Stimulated activated CD8-positive, alpha-beta memory T cell treated with anti-CD3 and anti-CD28 coated beads, Interleukin-15, amount 100 ng/mL, for 48 hours (primary cell): Measurements from ENCODE around the gene SIK1.
"Not testable (repeated sequence)": the region's sequence is repeated elsewhere in the genome, so short reads cannot be mapped to it uniquely, and the experiment has no call there.

Source experiments
- DNase-seq, 2 donors: peaks; one replicate each; pipeline ENCODE4 v3.0.0-alpha.2; 2020; ENCODE audit warnings: low read depth in 2 of 2

SIK1 gene

DNA sequence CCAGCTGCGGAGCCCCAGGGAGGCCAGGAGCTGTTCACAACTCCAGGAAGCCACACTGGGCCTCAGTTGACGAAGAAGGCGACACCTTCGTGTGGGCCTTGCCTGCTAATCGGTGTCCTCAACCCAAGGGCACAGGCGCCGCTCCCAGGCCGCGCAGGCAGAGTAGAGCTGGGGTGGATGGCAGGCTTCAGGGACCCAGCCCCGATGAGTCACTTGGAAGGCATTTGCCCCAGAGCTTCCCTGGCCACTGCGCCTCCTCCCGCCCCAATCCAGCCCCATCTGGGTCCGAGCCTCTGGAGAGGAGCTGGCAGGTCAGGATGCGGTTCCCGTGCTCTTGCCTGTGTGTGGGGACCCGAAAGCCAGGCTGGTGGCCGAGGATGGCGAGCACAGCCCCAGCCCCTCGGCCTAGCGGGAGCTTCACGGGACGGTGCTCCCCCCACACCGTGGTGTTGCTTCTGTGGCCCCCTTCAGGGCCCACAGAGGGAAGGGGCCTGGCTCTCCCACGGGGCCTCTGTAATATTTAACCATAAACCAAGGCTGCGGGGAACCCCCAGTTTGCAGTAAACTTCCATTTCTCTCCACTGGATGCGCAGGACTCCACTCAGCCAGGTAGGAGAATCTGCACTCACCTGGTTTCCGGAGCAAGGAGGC, 30.0 kb downstream of the SIK1 start:
- not testable (repeated sequence) for DNase-seq

DNA sequence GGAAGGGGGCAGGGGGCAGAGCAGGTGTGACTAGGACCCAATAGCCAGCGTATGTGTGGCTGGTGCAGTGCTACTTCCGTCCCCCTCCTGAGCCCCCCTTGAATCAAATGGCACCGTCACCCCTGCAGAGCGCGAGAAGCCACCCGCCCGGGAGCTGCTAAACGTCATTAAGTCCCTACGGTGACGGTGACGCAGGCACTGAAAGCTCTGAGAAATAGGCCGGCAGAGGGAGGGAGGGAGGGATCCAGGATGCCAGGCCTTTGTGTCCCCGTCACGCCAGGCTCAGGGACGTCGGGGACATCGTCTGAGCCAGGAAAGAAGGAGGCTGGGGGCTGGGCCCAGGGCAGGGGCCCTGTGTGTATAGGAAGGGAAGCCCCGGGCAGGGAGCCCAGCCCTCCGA, 43.6 kb downstream of the SIK1 start:
- DNase-seq: not testable (repeated sequence)

- not testable (repeated sequence) for DNase-seq
Measured at GRCh38 chr21:43382902-43383301, 44.0 kb downstream of the SIK1 start.

DNA sequence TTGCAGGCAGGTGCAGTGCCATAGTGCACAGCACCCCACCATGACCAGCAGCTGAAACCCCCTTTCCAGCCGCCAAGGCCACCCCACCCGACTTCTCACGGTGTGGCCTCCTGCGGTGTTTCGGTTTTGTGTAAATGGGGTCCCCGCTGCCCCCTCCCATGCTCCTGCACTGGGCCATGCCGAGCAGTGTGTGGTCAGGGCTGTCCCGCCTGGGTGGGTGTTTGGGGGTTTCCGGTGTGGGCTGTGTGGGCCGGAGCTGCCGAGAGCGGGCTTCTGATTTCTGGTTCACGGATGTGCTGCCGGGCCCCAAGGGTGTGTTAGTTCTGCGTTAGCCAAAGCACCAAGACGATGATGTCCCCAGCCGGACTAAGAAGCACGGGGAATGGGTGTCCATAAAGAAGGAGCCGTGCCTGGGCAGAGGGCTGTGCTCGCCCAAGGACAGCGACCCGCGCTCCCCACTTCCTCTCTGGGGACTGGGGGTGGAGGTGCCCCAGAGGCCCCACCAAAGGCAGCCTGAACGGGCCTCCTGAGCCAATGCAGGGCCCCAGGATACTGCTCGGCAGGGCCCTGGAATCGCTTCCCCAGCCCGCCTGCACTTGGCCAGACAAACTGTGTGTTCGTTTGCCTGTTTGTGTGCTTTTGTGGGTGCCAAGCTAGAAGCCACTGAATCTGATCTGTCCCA, 45.9 kb downstream of the SIK1 start:
- DNase-seq: not testable (repeated sequence)

- DNase-seq: not testable (repeated sequence)
Measured at GRCh38 chr21:43380337-43380736, 46.6 kb downstream of the SIK1 start.

DNA sequence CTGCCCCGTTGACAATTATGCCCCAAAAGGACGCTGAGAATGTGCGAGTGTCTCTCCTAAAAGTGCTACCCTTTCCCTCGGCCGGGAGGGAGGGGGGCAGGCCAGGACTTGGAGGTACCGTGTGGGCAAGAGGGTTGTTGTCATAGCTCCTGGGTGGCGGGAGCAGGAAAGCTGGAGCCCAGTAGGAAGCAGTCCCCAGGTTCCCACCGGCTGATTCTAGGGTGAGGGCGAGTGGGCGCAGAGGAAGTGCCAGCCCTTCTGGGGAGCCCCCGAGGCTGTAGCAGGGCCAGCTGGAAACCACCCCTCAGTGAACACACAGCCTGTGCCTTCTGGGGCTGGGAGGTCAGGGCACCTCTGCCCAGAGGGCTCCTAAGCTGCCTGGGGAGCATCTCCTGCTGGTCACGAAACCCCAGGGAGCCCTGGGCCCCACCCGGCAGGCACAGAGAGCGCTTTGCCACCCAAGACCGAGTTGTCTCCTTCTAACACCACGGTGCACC, 47.3 kb downstream of the SIK1 start:
- DNase-seq: not testable (repeated sequence)

DNA sequence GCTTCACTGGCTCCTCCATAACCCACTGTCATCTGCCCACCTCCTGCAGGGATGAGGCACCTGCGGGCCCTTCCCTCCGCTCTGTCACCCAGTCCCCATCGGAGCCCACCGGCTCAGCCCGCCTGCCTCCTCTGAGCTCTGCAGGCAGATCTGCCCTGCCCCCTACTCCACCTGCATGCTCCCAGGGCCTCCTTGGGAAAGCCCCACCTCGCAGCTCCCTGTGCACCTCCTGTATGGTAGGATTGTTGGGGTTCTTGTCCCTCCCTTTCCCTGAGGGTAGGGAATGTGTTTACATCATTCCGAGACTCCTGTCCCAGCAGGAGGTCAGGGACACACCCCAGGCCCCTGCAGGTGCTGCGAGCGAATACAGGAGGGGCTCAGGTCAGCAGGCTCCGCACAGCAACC, 50.5 kb downstream of the SIK1 start:
- no peak for DNase-seq

DNA sequence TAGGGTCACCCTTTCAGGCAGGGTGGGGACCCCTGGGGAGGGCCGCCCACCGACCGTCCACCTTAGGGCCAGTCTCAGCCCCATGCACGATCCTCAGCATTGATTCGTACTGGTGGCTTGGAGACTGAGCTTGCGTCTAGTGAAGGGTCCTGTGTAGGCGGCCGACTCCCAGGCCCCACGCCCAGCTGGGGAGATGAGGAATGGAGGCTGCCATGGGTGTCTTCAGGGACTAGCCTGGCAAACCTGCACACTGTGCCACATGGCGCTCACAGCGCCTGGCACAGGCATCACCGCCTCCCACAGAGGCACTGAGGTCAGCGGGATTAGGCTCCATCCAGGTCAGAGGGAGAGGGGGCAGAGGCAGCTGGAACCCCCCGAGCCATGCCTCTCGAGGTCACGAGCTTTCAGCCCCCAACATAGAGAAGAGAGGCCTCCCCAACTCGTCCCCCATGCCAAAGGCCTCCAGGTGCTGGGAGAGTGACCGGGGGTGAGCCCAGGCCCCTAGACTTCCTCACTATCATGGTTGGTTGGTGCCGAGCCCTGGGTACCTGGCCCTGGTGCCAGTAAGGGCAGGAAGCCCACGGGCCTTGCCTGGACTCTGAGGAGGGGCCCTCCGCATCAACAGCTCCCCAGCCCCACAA, 51.0 kb downstream of the SIK1 start:
- DNase-seq: no peak

DNA sequence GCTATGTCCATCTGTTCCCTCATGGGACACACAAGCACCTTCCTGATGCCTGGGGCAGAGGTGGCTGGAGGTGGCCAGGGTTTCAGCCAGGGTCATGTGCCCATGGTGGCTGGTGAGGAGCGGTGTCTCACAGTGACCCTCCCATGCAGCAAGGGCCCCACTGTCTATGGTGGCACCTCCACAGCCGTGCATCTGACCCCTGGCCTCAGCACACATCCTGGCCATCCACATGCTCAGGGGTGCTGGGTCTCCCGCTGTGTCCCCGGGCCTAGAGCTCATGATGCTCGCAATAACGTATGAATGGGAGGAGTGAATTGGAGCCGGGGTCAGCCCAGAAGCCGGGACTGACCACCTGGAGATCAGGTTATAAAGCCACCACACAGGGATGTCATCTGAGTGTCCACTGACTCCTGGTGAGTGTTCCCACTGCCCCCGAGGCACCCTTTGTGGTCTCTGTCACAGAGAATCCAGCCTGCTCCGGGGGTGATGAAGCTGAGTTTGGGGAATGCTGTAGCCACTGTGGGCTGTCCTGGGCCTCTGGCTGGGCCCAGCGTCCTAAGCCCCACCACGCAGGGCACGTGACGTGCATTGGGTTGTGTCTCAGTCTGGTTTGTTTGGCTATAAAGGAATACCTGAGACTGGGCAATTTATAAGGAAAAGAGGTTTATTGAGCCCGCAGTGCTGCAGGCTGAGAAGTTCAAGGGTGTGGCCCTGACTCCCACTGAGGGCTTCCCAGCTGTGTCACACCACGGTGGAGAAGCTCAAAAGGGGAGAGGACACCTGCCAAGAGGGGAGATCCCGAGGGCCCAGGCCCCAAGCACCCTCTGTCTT, 51.7 kb downstream of the SIK1 start:
- DNase-seq: no peak

GRCh38 chr21:43374228-43374885, 52.6 kb downstream of the SIK1 start:
- DNase-seq: no peak

- no peak for DNase-seq
Measured at GRCh38 chr21:43373362-43374227, 53.3 kb downstream of the SIK1 start.

DNA sequence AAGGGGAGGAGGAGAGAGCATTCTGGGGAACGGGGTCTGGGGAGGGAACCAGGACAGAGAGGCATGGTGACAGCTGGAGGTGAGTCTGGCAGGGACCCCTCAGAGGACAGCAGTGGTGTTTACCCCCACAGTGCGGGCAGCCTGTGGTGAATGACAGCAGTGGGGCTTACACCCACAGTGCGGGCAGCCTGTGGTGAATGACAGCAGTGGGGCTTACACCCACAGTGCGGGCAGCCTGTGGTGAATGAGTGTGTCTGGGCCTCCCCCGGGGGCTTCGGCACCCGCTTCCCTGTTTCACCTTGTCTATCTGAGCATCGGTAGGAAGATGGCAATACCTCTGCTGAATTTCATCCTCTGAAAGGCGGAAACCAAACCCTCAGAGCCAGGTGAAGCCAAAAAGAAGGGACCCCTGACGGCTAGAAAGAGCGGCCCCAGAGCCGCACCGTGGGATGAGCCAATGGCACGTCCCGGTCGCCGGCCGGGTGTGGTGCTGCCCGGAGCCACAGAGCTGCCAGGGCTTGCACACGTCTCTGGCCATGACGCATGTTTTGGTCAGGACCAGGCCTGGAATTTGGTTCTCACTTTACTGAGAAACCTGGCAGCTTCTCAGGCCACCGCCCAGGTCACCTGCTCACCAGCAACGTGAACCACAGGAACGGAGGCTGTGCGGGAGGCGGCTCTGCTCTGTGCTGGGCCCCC, 54.1 kb downstream of the SIK1 start:
- DNase-seq: no peak

DNA sequence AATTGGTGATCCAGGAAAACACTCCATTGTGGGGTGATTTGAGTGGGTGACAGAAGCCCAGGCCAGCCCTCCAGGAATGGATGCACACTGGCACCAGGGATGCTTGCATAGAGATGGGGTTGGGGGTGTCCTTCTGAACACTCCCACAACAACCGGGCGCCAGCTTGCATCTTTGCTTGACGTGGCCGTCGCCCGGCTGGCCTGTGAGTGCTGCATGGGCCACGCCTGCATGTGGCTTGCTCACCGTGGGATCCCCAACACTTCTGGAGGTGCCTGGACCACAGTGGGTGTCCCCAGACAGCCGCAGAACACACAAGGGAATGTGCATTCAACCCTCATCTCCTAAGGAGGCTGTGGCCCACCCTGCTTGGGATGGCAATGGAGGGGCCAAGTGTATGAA, 55.1 kb downstream of the SIK1 start:
- DNase-seq: no peak

GRCh38 chr21:43370888-43371570, 55.9 kb downstream of the SIK1 start:
- DNase-seq: no peak

GRCh38 chr21:43370091-43370658, 56.8 kb downstream of the SIK1 start:
- no peak for DNase-seq

GRCh38 chr21:43369596-43370090, 57.3 kb downstream of the SIK1 start:
- no peak for DNase-seq

- no peak for DNase-seq
Measured at GRCh38 chr21:43369124-43369523, 57.8 kb downstream of the SIK1 start.

- DNase-seq: no peak
Measured at GRCh38 chr21:43368685-43369084, 58.2 kb downstream of the SIK1 start.

GRCh38 chr21:43367859-43368258, 59.1 kb downstream of the SIK1 start:
- DNase-seq: no peak
